Measurements from ENCODE around the gene CTU1. TPM values are rescaled to one million over a fixed set of nuclear protein-coding genes. Genes with fewer than 3 reads are reported as not detected.

Gene CTU1
- total RNA-seq, 2 experiments from 2014 or later, result 8.3 to 13.3 TPM

DNA sequence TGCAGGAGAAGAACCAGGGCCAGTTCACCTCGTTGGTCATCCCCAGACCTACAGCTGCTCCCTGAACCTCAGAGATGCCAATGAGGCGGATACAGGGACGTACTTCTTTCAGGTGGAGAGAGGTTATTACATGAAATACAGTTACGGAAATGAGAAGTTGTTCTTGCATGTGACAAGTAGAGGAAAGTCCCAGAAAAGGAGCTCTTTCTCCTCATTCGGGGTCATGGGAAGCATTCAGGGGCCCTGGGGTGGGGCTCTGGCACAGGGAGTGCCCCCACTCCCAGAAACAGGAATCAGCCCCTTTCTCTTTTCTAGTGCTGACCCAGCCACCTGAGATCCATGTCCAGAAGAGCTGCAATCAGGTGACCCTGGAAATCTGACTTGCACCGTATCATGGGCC lies 12.0 kb upstream of the CTU1 start:
- no peak overlapping the region for H3K4me3 ChIP-seq (ENCODE audit: low read depth, low read length, poor library complexity, severe bottlenecking)
- no peaks in the 10 kb centered on the region for H3K36me3 ChIP-seq (ENCODE audit: insufficient read depth, low read length)
- H3K27ac ChIP-seq (ENCODE audit: low read depth, low read length, poor library complexity, severe bottlenecking), result no peak overlapping the region
- no peaks in the 10 kb centered on the region for H3K9me2 ChIP-seq (ENCODE audit: insufficient read depth, low read length)
- H4K20me1 ChIP-seq (ENCODE audit: insufficient read depth, low read length), result no peaks in the 10 kb centered on the region
- DNase-seq (ENCODE audit: low spot score), result no peak
- intact Hi-C loops (cut with micrococcal nuclease; ENCODE audit: unreplicated experiment), result no loop called here
- no peaks in the 10 kb centered on the region for H3K9me3 ChIP-seq (ENCODE audit: low read length)
- ChIA-PET POLR2A (no interaction called here), CTCF (ENCODE audit: unreplicated experiment) (no interaction called here)
- TF ChIP-seq, protein P1, sequence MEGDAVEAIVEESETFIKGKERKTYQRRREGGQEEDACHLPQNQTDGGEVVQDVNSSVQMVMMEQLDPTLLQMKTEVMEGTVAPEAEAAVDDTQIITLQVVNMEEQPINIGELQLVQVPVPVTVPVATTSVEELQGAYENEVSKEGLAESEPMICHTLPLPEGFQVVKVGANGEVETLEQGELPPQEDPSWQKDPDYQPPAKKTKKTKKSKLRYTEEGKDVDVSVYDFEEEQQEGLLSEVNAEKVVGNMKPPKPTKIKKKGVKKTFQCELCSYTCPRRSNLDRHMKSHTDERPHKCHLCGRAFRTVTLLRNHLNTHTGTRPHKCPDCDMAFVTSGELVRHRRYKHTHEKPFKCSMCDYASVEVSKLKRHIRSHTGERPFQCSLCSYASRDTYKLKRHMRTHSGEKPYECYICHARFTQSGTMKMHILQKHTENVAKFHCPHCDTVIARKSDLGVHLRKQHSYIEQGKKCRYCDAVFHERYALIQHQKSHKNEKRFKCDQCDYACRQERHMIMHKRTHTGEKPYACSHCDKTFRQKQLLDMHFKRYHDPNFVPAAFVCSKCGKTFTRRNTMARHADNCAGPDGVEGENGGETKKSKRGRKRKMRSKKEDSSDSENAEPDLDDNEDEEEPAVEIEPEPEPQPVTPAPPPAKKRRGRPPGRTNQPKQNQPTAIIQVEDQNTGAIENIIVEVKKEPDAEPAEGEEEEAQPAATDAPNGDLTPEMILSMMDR (conservative IDR thresholded peaks at IDR 0.05; ENCODE audit: low read length), result no peak
- TF ChIP-seq EZH2phosphoT487 (IDR thresholded peaks at IDR 0.05; ENCODE audit: borderline replicate concordance, low read depth, low read length), result no peak
- H3K4me1 ChIP-seq (ENCODE audit: insufficient read depth, low read length, poor library complexity, severe bottlenecking), result peaks cover 11% of the 10 kb centered on the region
- BruUV-seq (replicated peaks), result no TSS peak
- H3K4me2 ChIP-seq (ENCODE audit: low read length), result no peak overlapping the region
- H3K79me2 ChIP-seq (ENCODE audit: insufficient read depth, low read depth, low read length), result no peaks in the 10 kb centered on the region
- no peak overlapping the region for H2AFZ ChIP-seq (ENCODE audit: low read length)

DNA sequence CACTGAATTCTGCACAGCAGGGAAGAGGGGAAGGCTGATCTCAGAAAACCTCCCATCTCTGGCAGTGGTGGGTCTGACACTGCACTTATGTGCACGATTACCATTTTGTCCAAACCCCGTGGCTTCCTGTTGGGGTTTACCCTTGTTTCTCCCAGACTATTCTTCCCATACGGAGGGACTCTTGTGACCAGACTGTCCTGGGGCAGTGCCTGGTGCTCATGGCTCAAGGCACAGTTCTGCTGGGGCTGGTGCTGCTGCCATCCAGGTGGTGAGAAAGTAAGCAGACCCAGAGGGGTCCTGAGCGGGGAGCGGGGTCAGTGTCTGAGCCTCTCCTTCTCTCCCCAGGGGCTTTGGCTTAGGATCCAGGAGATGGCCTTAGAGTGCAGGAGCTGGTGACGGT lies 11.4 kb upstream of the CTU1 start:
- TF ChIP-seq, protein P1 (conservative IDR thresholded peaks at IDR 0.05; ENCODE audit: low read length), result no peak
- TF ChIP-seq EZH2phosphoT487 (IDR thresholded peaks at IDR 0.05; ENCODE audit: borderline replicate concordance, low read depth, low read length), result no peak
- H3K9me2 ChIP-seq (ENCODE audit: insufficient read depth, low read length), result no peaks in the 10 kb centered on the region
- H3K4me3 ChIP-seq (ENCODE audit: low read depth, low read length, poor library complexity, severe bottlenecking), result no peak overlapping the region
- ChIA-PET POLR2A (no interaction called here), CTCF (ENCODE audit: unreplicated experiment) (no interaction called here)
- BruUV-seq (replicated peaks), result no TSS peak
- H4K20me1 ChIP-seq (ENCODE audit: insufficient read depth, low read length), result no peaks in the 10 kb centered on the region
- no peaks in the 10 kb centered on the region for H3K9me3 ChIP-seq (ENCODE audit: low read length)
- H3K79me2 ChIP-seq (ENCODE audit: insufficient read depth, low read depth, low read length), result no peaks in the 10 kb centered on the region
- H3K4me2 ChIP-seq (ENCODE audit: low read length), result no peak overlapping the region
- no peaks in the 10 kb centered on the region for H3K36me3 ChIP-seq (ENCODE audit: insufficient read depth, low read length)
- H3K27ac ChIP-seq (ENCODE audit: low read depth, low read length, poor library complexity, severe bottlenecking), result no peak overlapping the region
- peaks cover 11% of the 10 kb centered on the region for H3K4me1 ChIP-seq (ENCODE audit: insufficient read depth, low read length, poor library complexity, severe bottlenecking)
- no peak for DNase-seq (ENCODE audit: low spot score)
- H2AFZ ChIP-seq (ENCODE audit: low read length), result no peak overlapping the region
- intact Hi-C loops (cut with micrococcal nuclease; ENCODE audit: unreplicated experiment), result no loop called here

DNA sequence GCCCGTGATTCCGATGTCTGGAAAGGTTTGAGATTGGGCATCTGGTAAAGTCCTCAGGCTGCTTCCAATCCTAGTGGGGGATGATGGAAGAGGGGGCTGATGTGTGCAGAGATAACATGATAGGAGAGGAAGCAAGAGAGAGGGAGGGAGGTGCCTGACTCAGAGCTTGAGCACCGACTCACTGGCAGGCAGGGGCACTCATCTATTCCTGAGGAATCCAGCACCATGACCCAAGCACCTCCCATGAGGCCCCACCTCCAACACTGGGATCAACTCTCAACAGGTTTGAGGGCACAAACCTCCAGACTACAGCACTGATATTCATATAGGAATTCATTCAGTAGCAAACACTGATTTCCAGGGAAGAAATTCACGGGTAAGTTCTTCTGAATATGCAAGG lies 10.9 kb upstream of the CTU1 start:
- peaks cover 11% of the 10 kb centered on the region for H3K4me1 ChIP-seq (ENCODE audit: insufficient read depth, low read length, poor library complexity, severe bottlenecking)
- H3K4me3 ChIP-seq (ENCODE audit: low read depth, low read length, poor library complexity, severe bottlenecking), result no peak overlapping the region
- no TSS peak for BruUV-seq (replicated peaks)
- H3K4me2 ChIP-seq (ENCODE audit: low read length), result no peak overlapping the region
- H3K27ac ChIP-seq (ENCODE audit: low read depth, low read length, poor library complexity, severe bottlenecking), result no peak overlapping the region
- H4K20me1 ChIP-seq (ENCODE audit: insufficient read depth, low read length), result no peaks in the 10 kb centered on the region
- ChIA-PET CTCF (ENCODE audit: unreplicated experiment) (no interaction called here), POLR2A (no interaction called here)
- H3K9me3 ChIP-seq (ENCODE audit: low read length), result no peaks in the 10 kb centered on the region
- no peaks in the 10 kb centered on the region for H3K36me3 ChIP-seq (ENCODE audit: insufficient read depth, low read length)
- H2AFZ ChIP-seq (ENCODE audit: low read length), result no peak overlapping the region
- no peaks in the 10 kb centered on the region for H3K79me2 ChIP-seq (ENCODE audit: insufficient read depth, low read depth, low read length)
- no peaks in the 10 kb centered on the region for H3K9me2 ChIP-seq (ENCODE audit: insufficient read depth, low read length)
- no peak for DNase-seq (ENCODE audit: low spot score)
- TF ChIP-seq EZH2phosphoT487 (IDR thresholded peaks at IDR 0.05; ENCODE audit: borderline replicate concordance, low read depth, low read length), result no peak
- TF ChIP-seq, protein P1 (conservative IDR thresholded peaks at IDR 0.05; ENCODE audit: low read length), result no peak
- intact Hi-C loops (cut with micrococcal nuclease; ENCODE audit: unreplicated experiment), result no loop called here
